HG03521 (cell line): ENCODE data around the gene PDE6A.

Experiments used
- ATAC-seq: cut with Tn5 transposase; IDR thresholded peaks from one replicate; pipeline ENCODE4 v1.9.1; 2021; ENCODE audit warnings: mild to moderate bottlenecking, moderate library complexity; ENCODE audit not compliant: unreplicated experiment

The PDE6A gene

DNA sequence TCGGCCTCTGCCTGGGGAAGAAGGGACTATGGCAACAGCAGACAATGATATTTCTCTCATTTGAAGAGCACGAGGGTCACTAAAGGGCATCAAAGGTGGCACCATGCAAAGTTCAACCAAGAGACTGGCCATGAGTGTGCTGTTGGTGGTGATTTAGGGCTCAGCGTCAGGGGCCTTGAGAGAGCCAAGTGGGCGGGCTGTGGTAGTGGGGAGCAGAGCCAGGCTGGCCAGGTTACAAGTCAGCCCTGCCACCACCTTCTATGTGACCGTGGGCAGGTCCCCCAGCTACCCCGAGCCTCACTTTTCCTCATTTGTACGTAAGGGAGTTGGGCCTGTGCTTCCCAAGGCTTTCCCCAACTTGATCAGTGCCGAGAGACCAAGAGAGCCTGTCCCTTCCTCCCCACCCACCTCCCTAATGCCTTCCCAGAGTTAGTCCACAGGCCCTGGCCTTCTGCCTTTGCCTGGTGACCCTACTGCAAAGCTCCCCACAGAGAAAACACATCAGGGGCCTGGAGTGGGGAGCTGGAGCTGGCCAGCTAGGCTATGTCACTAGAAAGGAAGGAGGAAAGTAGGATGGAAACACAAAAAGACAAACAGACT is 104.3 kb downstream of the PDE6A start:
- no peak for ATAC-seq

DNA sequence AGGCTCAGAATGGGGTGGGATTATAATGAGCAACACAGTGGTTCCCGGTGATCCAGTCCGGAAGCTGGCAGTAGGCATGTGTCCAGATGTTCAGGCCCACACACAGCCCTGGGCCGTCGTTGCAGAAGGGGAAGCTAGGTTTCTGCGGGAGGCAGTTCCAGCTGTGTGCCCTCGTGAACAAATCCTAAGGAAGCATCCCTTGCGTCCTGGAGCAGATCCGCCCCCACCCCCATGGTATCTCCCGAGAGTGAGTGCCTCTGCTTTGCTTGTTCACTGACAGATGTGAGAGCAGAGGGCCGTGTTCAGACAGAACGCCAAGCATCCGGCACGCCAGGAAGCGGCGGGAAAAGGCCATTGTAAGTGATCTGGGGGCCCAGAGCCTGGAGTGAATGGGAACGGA is 104.8 kb downstream of the PDE6A start:
- no peak for ATAC-seq

DNA sequence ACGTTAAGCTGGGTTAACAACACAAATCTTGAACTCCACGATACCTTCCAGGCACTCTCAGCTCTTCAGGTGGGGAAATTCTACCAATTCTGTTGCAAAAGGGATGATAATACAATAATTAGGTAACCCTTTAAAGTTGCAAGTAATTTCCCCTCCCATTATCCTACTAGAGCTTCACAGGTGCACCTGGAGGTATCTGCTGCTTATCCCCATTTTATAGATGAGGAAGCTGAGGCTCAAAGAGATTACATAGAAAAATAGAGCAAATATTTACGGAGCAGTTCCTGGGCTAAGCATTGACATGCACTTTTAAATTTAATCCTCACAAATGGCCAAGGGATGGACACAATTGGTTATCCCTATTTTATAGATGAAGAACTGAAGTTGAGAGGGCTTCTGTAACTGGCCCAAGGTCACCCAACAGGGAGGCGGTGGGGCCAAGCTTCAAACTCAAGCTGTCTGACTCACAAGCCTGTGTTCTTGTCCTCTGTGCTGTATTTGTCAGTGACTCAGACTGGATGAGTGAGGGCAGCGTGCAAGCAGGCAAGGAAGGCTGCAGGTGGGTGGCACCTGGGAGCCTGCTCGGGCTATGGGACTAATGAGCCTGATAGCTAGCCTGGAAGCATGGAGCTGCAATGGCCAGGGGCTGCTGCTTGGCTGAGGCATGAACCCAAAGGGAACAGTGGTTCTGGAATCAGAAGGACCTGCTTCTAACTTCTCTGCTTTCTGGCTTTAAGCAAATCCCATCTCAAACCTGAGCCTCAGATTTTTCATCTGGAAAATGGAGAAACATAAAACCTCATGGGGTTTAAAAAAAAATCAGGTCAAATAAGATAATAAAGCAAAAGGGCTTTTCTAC is 105.5 kb downstream of the PDE6A start:
- no peak for ATAC-seq

DNA sequence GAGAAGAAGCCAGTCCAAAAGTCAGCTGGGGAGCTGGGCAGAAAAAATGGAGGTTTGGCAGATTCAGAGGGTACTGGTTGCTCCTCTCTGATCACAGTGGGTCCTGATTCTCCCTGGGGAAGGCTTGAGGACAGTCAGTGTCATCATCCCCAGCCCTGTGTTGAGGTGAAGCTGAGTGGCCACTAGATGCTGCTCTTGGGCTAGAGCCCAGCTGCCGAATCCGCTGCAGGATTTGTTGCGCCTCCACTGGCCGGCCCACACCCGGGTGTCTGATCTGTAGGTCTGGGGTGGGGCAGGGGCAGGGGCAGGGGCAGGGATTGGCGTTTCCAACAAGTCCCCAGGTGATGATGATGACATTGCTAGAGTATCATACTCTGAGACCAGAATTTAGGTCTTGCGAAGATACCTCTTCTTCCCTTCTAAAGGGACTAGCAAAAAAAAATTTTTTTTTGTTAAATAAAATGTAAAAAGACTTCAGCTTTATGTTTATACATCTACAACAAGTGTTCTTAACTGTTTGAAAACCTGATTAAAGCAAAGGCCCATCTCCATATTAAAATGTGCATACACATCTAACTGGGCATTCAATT is 106.8 kb downstream of the PDE6A start:
- ATAC-seq: no peak

DNA sequence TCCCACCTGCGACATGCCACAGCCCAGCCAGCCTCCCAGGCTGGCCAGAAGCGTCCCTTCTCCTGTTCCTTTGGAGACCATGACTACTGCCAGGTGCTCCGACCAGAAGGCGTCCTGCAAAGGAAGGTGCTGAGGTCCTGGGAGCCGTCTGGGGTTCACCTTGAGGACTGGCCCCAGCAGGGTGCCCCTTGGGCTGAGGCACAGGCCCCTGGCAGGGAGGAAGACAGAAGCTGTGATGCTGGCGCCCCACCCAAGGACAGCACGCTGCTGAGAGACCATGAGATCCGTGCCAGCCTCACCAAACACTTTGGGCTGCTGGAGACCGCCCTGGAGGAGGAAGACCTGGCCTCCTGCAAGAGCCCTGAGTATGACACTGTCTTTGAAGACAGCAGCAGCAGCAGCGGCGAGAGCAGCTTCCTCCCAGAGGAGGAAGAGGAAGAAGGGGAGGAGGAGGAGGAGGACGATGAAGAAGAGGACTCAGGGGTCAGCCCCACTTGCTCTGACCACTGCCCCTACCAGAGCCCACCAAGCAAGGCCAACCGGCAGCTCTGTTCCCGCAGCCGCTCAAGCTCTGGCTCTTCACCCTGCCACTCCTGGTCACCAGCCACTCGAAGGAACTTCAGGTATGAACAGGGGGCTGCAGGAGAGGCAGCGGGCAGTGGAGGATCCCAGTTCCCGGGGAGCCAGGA is 108.0 kb downstream of the PDE6A start:
- ATAC-seq: no peak

DNA sequence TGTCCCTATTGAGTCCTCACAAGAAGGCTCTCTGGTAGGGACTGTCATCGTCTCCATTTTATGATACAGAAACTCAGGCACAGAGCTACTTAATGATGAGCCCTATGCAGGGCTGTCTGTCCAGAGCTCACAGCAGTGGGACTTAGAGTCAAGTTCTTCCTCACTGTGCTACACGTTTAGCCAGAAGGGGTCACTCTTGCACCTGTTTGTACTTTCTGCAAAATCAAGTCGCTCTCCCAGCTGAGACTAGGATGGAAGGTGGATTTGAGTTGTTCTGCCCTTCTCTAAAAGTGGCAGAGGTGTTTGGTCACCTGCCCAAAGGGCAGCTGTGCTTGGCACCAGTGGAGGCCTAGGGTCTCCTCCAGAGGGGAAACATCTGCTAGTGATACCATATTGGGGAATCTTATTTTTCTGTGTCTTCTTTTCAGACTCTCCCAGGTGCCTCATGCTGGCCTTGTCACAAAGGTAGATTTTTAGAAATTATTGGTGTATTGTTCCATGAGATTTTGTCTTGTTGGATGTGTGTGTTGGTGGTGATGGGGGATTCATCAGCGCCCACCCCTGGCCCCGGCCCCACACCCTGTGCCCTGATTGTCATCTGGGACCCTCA is 110.2 kb downstream of the PDE6A start:
- ATAC-seq: no peak

DNA sequence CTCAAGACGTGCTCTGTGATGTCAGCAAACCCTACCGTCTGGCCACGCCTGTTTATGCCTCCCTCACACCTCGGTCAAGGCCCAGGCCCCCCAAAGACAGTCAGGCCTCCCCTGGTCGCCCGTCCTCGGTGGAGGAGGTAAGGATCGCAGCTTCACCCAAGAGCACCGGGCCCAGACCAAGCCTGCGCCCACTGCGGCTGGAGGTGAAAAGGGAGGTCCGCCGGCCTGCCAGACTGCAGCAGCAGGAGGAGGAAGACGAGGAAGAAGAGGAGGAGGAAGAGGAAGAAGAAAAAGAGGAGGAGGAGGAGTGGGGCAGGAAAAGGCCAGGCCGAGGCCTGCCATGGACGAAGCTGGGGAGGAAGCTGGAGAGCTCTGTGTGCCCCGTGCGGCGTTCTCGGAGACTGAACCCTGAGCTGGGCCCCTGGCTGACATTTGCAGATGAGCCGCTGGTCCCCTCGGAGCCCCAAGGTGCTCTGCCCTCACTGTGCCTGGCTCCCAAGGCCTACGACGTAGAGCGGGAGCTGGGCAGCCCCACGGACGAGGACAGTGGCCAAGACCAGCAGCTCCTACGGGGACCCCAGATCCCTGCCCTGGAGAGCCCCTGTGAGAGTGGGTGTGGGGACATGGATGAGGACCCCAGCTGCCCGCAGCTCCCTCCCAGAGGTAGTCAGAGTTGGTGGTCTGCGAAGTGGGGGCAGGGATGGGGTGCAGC is 111.3 kb downstream of the PDE6A start:
- ATAC-seq: no peak

DNA sequence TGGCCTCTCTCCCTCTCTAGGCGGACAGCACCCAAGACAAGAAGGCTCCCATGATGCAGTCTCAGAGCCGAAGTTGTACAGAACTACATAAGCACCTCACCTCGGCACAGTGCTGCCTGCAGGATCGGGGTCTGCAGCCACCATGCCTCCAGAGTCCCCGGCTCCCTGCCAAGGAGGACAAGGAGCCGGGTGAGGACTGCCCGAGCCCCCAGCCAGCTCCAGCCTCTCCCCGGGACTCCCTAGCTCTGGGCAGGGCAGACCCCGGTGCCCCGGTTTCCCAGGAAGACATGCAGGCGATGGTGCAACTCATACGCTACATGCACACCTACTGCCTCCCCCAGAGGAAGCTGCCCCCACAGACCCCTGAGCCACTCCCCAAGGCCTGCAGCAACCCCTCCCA is 112.0 kb downstream of the PDE6A start:
- ATAC-seq: no peak

DNA sequence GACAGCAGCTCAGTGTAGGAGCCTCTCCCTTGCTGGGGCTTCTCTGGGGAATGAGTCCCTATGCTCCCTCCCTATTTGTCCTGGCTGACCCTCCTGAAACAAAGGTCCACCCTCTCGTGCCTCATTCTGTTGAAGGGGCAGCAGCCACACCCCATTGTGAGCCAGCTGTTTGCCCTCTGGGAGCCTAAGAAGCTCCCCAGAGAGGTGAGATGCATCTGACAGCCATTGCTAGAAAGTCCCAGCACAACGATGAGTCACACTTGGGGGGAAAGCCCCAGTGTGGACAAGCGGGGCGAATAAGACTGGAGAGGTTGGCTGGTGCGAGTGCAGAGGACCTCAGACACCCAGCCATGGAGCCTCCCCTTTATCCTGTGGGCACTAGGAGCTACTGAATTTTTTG is 113.1 kb downstream of the PDE6A start:
- ATAC-seq: peak; percentile 61

DNA sequence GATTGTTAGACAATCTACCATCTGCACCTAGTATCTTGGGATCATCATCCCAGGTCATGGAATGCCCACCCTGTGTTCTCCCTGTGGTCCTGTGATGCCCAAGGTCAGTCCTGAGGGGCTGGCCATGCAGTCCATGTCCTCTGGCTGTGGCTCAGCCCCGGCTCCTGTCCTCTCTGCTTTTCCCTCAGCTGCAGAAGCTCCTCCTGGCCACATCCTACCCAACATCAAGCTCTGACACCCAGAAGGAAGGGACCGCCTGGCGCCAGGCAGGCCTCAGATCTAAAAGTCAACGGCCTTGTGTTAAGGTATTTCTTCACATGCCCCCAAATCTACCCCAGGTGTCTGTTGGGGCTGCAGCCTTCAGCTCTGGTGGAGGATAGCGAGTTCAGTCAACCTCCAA is 114.0 kb downstream of the PDE6A start:
- ATAC-seq: no peak

DNA sequence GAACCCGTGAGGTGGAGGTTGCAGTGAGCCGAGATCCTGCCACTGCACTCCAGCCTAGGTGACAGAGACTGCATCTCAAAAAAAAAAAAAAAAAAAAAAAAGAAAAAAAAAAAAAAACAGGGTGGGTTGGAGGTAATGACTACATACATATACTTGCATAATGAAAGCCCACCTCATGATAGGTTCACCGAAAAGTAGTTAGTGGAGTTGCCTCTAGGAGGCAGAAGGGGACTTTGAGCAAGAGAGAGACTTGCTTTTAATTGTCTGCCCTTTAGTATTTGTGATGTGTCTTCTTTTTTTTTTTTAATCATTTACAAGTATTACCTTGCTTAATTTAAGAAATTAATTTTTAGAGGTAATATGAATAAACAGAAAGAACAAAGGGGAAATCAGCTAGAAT is 114.6 kb downstream of the PDE6A start:
- ATAC-seq: no peak

DNA sequence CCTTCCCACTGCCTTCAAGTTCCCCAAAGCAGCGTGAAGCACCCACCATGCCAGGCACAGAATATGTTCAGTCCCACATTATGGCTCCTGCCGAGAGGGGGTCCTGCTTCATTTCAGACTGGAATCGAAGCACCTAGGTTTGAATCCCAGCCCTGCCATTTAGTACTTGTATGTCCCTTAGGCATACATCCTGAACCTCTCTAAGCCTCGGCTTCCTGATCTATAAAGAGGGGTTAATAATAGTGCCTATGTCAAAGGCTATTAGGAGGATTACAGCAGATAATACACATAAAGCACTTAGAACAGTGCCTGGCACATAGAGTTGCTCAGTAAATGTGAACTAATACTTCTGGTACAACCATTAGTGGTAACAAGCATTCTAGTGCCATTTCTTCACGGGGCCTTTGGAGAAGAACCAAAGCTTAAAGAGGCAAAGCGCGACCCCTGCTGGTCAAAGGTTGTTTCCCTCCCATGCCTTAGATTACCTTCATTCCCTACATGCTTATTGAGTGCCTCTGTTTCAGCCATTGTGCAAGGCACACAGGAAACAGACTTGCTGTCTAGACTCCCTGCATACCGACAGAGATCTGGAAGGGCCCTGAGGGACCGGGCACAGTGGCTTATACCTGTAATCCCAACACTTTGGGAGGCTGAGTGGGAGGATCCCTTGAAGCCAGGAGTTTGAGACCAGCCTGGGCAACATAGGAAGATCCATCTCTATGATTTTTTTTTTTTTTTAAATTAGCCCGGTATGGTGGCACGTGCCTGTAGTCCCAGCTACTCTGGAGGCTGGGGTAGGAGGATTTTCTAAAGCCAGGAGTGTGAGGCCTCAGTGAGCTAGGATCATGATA is 116.2 kb downstream of the PDE6A start:
- peak; percentile 49 for ATAC-seq

DNA sequence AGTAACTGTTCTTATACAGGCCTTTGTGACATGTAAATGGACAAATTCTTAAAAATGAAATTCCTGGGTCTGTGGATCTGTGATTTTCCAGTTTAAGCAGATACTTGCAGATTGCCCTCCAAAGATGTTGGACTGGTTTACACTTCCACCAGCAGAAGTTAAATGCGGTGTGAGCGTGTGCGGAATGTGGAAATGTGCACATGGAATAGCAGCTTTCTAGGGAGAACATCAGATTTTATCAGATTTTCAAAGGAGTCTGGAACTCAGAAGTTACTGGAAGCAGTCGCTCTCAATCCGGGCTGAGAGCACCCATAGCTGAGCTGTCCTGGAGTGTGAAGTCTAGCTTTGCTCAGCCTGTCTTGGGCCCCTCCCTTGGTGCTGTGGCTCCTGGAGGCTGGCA is 117.0 kb downstream of the PDE6A start:
- no peak for ATAC-seq

DNA sequence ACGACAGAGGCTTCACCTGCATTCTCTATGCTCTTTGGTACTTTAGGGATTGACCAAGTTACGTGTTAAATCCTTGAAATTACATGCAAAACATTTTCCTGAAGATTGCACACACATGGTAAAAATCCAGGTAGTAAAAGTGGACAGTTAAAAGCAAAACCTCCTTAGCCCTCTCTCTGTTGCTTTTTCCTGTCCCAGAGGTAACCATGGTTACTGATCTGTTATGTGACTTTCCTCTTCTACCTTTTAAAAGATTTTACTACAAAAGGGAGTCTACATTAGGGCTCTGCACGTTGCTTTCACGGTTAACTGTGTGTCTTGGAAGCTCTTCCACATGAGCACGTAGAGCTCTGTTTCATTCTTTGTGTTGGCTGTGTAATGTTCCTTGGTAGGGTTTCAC is 117.5 kb downstream of the PDE6A start:
- ATAC-seq: no peak

DNA sequence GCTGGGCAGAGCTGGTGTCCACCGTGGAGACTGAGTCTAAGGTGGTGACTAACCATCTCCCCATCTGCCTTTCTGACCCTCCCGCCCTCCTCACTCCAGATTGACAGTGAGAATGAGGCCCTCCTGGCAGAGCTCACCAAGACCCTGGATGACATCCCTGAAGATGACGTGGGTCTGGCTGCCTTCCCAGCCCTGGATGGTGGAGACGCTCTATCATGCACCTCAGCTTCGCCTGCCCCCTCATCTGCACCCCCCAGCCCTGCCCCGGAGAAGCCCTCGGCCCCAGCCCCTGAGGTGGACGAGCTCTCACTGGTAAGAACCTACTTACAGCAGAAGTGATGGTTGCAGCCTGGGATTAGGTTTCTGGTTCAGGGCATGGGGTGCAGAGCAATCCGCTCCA is 118.0 kb downstream of the PDE6A start:
- ATAC-seq: no peak

DNA sequence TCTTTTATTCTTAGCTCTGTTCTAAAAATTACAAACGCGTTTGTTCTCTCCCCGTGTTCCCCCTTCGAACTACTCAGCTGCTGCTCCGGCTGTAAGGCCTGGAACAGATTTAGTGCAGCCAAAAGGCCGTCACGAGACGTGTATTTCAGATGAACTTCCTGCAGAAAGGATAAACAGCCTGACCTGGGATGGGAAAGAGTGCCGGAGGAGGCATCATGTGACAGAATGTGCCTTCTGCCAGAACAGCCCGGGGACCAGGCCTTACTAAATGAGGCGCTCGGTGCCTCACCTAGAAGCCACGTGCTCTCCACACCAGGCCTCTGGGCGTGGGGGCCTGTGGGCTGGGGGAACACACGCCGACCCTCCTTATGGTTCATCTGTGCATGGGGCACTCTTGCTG is 119.7 kb downstream of the PDE6A start:
- no peak for ATAC-seq

DNA sequence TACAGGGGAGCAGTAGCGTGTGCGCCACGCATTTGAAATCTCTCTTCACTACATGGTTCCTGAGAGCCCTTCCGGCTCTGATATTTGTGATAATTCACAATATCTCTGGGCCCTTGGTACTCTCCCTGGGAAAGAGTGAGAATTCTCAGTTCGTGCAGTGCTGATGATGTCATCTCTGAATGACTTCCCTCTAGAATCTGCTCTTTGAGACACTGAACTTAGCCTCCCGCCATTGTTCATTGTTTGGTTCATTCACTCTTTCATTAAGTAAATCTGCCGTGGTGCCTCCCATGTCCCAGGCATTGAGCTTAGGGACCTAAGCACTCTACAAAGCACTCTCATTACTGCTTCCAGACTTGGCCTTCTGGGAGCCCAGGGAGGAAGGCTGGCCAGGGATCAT is 120.5 kb downstream of the PDE6A start:
- no peak for ATAC-seq

DNA sequence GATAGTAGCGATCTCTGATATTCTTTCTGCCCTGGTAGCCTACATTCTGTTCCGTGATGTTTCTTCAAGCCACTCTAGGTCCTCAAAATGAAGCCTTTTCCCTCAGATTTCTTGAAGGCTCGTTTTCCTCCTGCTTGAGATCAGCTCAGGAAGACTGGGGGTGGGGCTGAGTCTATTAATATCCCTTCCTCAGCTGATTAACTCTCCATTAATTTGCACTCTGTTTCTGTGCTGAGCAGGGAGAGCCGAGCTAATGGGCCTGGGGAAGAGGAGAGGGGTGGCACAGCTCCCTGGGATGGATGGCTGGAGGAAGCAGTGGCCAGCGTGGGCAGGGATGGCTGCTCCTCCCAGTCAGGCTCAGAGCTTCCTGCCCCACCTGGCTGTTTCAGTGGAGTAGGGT is 121.2 kb downstream of the PDE6A start:
- no peak for ATAC-seq

DNA sequence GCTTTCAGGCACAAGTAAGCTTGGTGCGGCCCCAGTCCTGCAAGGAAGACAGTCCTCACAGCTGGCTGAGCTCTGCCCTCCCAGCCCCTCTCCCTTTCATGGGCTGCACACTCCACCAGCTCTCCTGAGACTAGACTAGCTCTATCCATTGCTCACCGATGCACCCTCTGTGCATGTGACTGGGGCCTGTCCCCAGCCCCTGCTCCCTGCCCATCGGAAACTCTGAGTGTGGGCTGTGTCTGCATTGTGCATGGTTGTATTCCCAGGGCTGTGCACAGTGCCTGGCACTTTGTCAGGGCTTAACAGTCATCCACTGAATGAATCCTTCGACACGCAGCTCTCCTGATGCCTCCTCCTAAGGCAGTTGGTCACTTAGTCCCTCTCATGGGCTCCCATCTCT is 122.3 kb downstream of the PDE6A start:
- no peak for ATAC-seq
